NCI-H2227 treated with DMSO at 0.1 percent for 48 hours (cell line): Measurements from ENCODE around the gene GJB4.
A peak's percentile ranks its signal among the peaks of the same experiment; 100 is the strongest.

Experiments used
- DNase-seq: peaks from one replicate; lab custom pipeline; 2025; lab: John Stamatoyannopoulos, UW

Gene GJB4

DNA sequence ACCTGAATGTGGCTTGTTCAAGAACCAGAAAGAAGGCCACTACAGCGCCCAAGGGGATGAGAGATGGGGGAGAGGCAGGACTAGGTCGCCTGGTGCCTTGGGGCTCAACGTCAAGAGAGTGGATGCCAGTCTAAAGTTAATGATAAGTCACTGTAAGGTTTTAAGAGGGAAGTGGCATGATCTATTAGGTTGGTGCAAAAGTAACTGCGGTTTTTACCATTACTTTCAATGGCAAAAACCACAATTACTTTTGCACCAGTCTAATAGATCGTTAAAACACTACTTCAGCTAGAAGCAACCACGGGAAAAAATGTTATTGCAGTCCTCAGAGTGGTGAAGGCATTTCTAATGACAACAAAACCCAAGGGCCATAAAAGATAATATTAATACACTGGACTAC is 18.8 kb downstream of the GJB4 start:
- no peak for DNase-seq

DNA sequence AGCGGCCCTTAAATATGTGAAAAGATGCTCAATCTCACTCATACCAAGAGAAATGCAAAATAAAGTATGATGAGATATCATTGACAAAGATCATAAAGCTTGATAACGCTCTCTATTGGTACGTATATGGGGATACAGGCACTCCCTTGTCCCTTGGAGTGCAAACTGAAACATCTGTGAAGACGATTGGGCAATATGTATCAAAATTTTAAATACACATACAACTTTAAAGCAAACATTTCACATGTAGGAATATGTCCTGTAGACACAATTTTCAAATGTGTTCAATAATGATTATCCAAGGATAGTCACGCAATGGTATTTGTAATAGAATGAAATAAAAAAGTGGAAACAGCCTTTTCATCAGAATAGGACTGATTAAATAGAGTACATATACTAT is 19.5 kb downstream of the GJB4 start:
- no peak for DNase-seq

DNA sequence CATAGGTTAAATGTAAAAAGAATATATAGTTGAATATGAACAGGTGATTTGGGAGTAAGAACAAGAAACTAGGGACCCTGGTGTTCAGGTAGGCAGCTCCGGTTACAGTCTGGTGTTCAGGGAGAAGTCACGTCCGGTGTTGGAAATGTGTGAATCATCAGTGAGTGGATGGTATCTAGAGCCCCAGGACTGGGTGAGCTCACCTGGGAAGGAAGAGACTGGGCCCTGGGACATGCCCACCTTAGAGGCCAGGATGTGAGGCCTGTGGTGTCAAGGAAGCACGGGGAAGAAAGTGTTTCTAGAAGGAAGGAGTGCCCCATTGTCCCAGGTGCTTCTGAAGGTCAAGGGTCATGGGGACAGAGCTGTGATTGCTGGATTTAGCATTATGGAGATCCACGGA is 20.0 kb downstream of the GJB4 start:
- DNase-seq: no peak

DNA sequence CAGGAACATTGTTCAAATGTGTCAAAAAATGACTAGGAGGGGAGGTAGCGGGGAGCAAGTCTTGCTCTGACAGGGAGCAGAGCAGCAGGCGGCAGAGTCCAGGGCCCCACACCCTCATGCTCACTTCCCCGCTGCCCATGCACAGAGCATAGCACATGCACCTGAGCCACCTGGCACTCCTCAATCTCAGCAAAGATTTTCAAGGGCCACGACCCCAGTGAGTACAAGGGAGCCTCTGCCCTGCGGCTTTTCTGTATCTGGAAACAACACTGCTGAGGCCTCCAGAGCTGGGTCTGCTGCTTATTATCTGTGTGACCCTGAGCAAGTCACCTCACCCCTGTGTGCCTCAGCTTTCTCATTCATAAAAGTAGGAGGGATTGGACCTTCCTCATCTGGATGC is 20.4 kb downstream of the GJB4 start:
- no peak for DNase-seq

DNA sequence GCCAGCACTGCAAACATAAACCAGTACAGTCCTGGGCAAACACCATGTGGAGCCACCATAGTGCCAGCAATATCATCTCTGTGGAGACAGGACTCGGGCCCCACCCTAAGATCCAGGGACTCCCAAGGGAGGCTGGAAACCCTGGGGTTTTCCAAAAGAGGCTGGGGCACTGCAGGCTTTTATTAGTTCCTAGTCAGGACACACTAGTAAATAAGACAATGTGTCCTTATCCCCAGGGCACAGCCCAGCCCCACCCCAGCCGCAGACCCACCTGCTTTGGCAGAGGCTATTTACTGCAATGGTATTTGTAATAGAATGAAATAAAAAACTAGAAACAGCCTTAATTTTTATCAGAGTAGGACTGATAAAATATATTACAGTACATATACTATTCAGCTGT is 21.0 kb downstream of the GJB4 start:
- no peak for DNase-seq

DNA sequence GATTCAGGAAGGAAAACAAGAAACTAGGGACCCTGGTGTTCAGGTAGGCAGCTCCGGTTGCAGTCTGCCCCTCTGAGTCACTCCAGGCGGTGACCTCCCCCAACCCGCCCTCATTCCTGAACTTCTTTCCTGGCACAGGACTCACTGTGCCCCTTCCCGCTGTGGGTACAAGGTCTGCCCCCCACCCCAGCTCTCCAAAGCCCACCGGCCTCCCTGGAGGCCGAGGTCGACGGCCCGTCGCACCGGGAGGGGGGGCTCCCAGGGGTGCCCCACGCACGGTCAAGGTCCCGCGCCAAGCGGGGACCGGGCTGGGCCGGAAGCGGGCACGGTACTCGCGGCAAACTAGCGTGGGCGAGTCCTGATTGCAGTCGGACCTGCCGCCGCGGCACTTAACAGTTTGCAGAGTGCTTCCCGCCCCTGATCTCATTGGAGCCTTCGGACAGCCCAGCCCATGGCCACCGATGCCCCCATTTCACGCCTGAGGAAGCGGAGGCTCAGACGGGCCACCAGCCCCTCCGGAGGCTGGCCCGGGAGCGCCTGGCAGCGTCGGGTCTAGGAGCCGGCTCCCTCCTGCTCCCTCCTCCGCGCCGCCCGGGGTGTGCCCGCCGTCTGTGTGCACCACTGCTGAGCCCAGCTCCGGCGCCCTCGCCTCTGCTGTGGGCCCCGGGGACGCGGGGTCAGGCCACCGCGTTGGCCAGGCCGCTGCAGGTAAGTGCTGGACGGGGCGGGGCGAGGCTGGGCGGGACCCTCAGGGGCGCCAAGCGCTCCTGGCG is 21.7 kb downstream of the GJB4 start, which contains the start of gene GJB3:
Gene GJB3 (plus strand): TSS at position 144 of the 773 bp plus-strand sequence. CDS start 3,549 bp downstream, outside the sequence.
- DNase-seq: no peak

DNA sequence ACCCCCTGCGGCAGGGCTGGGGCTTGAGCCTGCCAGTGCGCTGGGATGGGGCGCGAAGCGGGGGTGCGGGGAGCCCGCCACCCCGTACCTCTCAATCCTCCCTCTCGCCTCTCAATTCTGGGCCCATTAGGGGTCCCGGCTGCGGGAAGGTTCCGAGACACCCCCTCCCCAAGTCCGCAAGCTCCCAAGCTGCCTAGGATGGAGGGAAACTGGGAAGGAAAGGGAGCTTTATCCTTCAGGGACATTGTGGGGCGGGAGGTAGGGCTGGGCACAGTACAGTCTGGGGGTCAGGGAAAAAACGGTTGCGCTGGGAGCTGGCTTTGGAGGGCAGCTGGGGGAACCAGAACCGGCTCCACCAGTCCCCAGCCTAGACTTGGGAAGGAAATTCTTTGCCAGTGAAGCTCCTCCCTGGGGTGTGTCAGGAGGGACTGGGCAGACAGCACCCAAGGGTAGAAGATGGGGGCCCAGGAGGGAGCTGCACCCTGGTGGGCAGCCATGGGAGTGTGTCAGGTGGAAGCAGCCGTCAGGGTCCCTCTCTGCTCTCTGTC is 22.4 kb downstream of the GJB4 start:
- no peak for DNase-seq

DNA sequence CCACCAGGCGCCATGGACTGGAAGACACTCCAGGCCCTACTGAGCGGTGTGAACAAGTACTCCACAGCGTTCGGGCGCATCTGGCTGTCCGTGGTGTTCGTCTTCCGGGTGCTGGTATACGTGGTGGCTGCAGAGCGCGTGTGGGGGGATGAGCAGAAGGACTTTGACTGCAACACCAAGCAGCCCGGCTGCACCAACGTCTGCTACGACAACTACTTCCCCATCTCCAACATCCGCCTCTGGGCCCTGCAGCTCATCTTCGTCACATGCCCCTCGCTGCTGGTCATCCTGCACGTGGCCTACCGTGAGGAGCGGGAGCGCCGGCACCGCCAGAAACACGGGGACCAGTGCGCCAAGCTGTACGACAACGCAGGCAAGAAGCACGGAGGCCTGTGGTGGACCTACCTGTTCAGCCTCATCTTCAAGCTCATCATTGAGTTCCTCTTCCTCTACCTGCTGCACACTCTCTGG is 25.2 kb downstream of the GJB4 start:
- DNase-seq: no peak

DNA sequence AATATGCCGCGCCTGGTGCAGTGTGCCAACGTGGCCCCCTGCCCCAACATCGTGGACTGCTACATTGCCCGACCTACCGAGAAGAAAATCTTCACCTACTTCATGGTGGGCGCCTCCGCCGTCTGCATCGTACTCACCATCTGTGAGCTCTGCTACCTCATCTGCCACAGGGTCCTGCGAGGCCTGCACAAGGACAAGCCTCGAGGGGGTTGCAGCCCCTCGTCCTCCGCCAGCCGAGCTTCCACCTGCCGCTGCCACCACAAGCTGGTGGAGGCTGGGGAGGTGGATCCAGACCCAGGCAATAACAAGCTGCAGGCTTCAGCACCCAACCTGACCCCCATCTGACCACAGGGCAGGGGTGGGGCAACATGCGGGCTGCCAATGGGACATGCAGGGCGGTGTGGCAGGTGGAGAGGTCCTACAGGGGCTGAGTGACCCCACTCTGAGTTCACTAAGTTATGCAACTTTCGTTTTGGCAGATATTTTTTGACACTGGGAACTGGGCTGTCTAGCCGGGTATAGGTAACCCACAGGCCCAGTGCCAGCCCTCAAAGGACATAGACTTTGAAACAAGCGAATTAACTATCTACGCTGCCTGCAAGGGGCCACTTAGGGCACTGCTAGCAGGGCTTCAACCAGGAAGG is 25.8 kb downstream of the GJB4 start:
- no peak for DNase-seq

DNA sequence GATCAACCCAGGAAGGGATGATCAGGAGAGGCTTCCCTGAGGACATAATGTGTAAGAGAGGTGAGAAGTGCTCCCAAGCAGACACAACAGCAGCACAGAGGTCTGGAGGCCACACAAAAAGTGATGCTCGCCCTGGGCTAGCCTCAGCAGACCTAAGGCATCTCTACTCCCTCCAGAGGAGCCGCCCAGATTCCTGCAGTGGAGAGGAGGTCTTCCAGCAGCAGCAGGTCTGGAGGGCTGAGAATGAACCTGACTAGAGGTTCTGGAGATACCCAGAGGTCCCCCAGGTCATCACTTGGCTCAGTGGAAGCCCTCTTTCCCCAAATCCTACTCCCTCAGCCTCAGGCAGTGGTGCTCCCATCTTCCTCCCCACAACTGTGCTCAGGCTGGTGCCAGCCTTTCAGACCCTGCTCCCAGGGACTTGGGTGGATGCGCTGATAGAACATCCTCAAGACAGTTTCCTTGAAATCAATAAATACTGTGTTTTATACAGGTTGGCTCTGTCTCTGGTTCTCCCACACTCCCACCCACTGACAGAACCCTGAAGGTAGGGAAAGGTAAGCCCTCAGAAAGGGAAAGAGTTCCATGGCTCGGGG is 26.4 kb downstream of the GJB4 start:
- no peak for DNase-seq

DNA sequence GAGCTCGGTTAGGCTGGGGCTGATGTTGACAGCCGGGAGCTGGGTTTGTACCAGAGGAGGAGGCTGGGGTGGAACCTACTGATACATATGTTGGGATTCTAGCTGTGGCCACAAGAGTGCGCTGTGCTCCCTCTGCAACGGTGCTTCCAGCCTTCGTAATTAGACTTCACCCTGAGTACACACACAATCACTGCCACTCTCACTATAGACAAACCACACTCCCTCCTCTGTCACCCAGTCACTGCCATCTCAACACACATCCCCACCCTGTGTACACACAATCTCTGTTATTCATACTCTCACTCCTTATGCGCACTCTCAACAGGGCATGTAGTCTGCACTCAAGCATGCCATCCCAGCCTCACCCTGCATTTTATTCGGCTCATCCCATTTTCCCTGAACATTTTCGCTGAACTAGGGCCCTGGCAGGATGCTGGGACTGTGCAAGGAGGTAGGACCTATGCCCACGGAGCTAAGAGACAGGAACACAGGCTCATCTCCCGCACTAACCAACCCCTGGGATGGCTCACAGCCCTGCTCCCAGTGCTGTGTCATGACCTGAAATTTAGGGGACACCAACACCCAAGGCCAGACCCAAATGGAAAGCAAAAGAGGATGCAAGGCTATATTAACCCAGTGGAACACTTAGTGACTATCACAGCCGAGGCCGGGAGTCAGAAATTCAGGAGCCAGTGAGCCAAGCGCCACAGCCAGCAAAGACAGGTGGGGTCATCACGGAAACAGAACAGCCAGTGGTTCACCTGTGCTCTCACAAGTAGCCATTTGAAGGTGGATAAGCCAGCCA is 27.2 kb downstream of the GJB4 start:
- peak; percentile 89 for DNase-seq

DNA sequence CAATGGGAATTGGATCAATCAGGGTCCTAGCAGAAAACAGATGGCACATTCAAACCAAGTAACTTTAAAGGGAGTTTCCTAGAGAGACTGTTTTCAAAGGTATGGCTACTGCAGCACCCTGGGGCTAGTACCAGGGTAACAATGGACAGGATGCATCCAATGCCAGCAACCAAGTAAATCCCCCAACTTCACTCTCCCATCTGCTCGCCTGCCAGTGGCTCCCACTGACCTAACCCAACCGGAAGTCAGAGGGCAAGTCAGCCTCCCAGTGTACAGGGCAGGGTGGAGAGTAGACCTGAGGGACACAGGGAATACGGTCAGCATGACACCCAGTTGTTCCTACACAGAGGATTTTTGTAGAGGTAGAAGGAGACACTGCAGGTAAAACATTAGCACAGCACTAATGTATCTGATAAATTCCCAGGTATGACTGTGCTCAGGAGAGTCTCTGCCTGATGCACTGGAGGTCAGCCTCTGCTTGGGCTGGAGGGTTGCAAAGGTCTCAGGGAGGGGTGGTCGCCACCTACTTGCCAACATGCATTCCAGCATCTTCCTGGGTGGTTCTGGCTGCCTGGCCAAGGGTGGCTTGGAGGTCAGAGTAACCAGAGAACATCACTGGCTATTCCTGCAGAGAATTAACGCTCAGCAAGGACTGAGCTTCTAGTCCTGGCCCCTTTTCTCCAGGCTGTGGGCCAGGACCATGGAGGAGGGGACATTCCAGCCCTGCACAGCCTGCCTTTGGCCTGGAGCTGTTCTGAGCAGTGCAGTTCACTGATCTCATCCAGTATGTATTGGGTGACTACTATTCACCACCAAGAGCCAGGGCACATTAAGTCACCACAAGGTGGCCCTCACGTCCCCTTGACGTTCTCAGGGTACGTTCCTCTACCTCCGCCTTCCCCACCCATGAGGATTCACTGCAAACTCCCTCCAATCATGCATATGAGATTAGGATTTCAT is 28.2 kb downstream of the GJB4 start:
- no peak for DNase-seq

DNA sequence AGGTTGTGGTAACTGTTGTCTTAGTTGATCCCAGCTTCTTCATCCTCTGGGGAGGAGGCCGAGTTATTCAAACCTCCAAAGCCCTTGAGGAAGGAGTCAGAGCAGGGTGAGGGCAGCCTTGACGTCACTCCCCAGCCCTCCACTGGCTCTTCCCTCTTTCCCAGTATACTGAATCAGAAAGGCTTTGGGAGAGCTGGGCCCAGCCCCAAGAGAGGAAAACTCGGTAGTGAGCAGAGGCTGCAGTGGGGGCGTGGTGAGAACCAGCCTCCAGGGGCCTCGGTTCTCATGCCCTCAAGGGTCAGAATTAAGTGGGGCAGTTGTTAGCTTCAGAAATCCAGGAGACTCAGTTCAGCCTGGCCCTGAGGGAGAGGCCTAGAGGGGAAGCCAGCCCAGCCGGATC is 31.4 kb downstream of the GJB4 start:
- no peak for DNase-seq

DNA sequence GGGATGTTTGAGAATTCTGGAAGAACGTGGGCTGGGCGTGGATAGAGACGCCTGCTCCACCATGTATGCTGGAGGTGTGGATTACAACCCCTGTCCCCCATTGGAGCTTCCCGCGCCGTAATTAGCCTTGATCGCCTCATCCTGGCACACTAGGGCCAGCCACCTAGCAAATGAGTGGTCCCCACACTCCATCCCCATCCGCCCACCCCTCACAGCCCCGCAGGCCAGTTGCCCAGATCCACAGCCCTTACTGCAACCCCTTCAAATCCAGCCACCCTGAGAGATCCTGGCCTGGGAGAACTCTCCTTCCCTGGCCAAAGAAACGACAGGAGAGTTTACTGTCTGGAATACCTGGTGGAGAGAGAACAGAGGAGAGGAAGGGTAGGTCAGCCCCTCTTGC is 32.9 kb downstream of the GJB4 start:
- DNase-seq: no peak

DNA sequence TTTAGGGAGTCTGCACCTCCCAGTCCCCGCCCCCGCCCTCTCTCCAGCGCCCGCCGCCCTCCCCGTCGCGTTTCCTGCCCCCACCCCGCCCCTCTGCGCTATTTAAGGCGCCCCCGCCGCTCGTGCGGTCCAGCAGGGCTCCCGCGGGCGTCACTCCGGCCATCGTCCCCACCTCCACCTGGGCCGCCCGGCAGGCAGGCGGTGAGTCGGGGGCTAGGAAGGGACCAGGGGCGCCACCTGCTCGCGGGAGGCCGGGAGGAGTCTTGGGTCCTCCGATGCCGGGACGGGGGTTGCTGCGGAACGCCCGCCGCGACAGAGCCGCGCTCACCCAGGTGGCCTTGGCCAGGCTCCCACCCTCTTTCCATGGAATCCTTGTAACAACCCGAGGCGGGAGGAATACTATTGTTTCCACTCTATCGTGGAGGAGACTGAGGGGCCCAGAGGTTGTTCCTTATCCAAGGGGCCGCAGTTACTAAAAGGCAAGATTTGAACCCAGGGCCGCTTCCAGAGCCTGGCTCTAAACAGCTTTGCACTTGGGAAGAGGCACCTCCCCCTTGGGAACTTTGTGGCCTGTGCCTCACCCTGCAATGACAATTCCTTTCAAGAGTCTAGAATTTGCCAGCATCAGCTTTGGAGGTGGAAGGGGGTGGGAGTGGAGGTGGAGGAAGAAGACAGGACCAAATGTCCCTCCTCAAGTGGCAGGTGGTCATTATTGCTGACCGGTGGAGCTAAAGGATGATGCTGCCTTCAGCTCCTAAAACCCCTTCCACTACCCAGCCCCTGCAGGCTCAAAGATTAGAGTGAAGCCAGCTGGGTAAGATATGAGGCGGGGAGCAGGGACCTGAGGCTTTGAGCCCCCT is 33.6 kb downstream of the GJB4 start, which contains the start of gene GJA4:
Gene GJA4 (plus strand): TSS at position 132 of the 860 bp plus-strand sequence. CDS start 1,215 bp downstream, outside the sequence.
- no peak for DNase-seq

DNA sequence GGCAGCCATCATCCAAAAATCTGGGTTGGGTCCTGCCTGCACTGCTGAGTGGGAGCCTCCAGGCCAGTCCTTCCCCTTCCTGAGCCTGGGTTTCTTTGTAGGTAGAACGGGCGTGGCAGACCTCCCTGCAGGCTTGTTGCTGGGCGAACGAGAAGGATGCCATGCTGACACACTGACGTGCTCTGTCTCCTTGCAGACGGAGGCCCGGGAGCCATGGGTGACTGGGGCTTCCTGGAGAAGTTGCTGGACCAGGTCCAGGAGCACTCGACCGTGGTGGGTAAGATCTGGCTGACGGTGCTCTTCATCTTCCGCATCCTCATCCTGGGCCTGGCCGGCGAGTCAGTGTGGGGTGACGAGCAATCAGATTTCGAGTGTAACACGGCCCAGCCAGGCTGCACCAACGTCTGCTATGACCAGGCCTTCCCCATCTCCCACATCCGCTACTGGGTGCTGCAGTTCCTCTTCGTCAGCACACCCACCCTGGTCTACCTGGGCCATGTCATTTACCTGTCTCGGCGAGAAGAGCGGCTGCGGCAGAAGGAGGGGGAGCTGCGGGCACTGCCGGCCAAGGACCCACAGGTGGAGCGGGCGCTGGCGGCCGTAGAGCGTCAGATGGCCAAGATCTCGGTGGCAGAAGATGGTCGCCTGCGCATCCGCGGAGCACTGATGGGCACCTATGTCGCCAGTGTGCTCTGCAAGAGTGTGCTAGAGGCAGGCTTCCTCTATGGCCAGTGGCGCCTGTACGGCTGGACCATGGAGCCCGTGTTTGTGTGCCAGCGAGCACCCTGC is 34.7 kb downstream of the GJB4 start:
- DNase-seq: no peak

DNA sequence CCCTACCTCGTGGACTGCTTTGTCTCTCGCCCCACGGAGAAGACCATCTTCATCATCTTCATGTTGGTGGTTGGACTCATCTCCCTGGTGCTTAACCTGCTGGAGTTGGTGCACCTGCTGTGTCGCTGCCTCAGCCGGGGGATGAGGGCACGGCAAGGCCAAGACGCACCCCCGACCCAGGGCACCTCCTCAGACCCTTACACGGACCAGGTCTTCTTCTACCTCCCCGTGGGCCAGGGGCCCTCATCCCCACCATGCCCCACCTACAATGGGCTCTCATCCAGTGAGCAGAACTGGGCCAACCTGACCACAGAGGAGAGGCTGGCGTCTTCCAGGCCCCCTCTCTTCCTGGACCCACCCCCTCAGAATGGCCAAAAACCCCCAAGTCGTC is 35.2 kb downstream of the GJB4 start:
- no peak for DNase-seq

DNA sequence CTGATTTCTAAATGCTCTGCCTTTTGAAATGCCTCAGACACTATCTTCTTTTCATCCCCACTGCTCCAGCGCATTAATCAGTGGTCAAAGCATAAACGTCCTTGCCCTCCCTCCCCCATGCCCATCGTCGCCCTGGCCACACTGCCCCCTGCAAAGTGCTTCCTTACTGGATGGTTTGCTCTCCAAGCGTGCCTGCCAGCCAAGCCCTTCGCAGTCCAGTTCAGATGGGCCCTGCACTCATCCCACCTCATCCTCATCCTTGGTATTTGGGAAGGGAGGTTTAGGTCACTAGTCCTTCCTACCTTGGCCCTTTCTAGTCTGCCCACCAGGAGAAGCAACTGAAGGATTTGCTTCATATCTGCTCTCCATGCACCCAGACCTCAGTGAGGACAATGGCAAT is 36.4 kb downstream of the GJB4 start:
- no peak for DNase-seq

DNA sequence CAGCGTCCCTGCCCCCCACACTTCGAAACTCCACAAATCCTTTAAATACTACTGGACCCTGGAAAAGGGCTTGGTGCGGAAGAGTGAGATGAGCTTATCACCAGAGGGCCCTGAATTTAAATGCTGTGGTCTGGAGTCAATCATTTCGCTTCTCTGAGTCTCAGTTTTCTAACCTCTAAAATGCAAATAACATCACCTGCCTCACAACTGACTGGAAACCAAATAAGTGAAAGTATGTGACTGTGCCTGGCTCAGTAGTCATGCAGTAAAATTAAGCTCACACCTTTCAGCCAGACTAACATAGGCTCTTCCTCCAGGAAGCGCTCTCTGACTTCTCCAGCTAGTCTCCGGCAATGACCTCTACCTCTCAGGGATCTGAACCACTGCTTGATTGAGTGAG is 37.5 kb downstream of the GJB4 start:
- no peak for DNase-seq
